Activated naive CD4-positive, alpha-beta T cell treated with Interleukin-2 at 50 U/mL for 16 hours (primary cell): ENCODE results near the gene PLPP4.

ENCODE experiments used
- DNase-seq: peaks from one replicate; pipeline ENCODE4 v3.0.0-alpha.2; 2020

Gene PLPP4

GRCh38 chr10:120614680-120615079 lies 157.7 kb downstream of the PLPP4 start:
- no peak for DNase-seq

- no peak for DNase-seq
Observed at GRCh38 chr10:120616311-120616911, 159.4 kb downstream of the PLPP4 start.

GRCh38 chr10:120628197-120628596 lies 171.2 kb downstream of the PLPP4 start:
- no peak for DNase-seq

DNA sequence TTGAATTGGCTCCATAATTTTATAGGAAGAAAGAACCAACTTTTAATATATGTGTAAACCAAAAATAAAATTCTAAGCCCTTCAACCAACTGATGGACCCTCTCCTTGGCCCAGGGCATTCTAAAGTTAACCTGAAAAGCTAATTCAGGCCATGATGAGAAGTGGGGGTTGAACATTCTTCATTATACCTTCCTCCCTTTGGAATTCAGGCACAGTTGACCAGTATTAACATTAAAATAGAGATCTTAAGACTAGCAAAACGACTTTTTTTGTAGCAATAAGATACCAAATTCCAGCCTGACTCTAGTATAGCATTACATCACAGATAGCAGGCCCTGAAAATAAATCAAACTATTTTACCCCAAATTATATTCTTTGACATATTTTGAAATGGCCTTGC lies 173.2 kb downstream of the PLPP4 start:
- DNase-seq: no peak

GRCh38 chr10:120632047-120632446 lies 175.0 kb downstream of the PLPP4 start:
- no peak for DNase-seq

DNA sequence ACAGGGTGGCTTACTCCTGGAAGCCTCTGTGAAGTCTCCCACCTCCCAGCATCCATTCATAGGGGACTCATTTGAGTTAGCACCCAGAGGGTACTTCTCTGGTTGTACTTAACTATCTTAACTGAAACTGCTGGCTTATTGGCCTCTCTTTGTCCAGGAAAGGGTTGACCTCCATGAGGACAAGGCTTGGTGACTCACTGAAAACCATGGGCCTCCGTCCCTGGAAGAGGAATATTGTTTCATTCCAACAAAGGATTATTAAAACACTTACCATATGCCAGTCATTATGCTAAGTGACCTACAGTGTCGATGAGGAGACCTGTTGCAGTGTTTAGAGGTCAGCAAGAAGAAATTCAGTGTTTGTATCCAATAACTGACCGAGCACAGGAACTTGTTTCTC lies 175.9 kb downstream of the PLPP4 start:
- no peak for DNase-seq

- DNase-seq: no peak
Observed at GRCh38 chr10:120634659-120635058, 177.6 kb downstream of the PLPP4 start.
